Progenitor cell of endocrine pancreas (in vitro differentiated cells): ENCODE results near the gene SPIRE1. TPM values are rescaled to one million over a fixed set of nuclear protein-coding genes. Genes with fewer than 3 reads are reported as not detected.

Source experiments
- DNase-seq: peaks from one replicate; pipeline ENCODE4 v3.0.0; 2021; ENCODE audit warnings: low spot score; ENCODE audit not compliant: unreplicated experiment
- H3K27ac Mint-ChIP-seq: 2 replicates; pipeline ENCODE4 v1.8.0; 2021; ENCODE audit warnings: mild to moderate bottlenecking, moderate library complexity, mixed read lengths
- H3K27me3 Mint-ChIP-seq: 2 replicates; pipeline ENCODE4 v1.8.0; 2021; ENCODE audit warnings: mixed read lengths
- H3K36me3 Mint-ChIP-seq: 2 replicates; pipeline ENCODE4 v1.8.0; 2022; ENCODE audit warnings: mixed read lengths; ENCODE audit not compliant: insufficient read depth
- H3K4me1 Mint-ChIP-seq: 2 replicates; pipeline ENCODE4 v1.8.0; 2021; ENCODE audit warnings: low read depth, mixed read lengths
- H3K4me3 Mint-ChIP-seq: 2 replicates; pipeline ENCODE4 v1.8.0; 2021; ENCODE audit warnings: low read depth, mild to moderate bottlenecking, moderate library complexity, mixed read lengths
- H3K9me3 Mint-ChIP-seq: 2 replicates; pipeline ENCODE4 v1.8.0; 2021; ENCODE audit warnings: low read depth, mixed read lengths
- CTCF ChIP-seq: fragments of 200-600 bp; sonication (generic); IDR thresholded peaks from one replicate; pipeline ENCODE4 v1.5.0; 2021; ENCODE audit warnings: antibody characterized with exemption, mild to moderate bottlenecking; ENCODE audit not compliant: unreplicated experiment
- total RNA-seq: library from RNA; stranded (reverse); gene quantifications from 2 replicates; pipeline ENCODE4 v1.2.1, GENCODE V29; 2021

Gene SPIRE1
- total RNA-seq, 1 donor from 2014 or later: 24.6 TPM

DNA sequence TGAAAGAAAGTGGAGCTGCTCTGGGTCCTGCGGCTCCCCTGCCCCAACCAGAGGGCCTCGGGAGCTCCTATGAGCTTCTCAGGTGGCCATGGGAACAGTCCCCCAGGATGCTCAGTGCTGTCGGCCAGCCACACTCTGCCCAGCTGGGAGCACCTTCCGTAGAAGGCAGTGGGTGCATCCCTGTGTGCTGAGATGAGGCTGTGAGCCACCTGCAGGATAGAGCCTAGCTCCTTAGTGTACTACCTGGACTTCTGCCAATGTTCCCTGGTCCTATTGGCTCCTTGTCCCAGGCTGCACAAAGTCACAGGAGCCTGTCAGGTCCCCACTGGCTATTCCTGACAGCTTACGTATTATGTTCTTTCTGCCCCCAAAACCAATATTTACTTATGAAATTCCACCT, 234.1 kb downstream of the SPIRE1 start:
- Mint-ChIP-seq H3K27me3 (no peaks in the 10 kb centered on the region), H3K9me3 (no peaks in the 10 kb centered on the region), H3K36me3 (no peaks in the 10 kb centered on the region), H3K4me3 (no peak overlapping the region), H3K4me1 (peaks cover 6% of the 10 kb centered on the region), H3K27ac (no peak overlapping the region)
- TF ChIP-seq CTCF: no peak
- no peak for DNase-seq

DNA sequence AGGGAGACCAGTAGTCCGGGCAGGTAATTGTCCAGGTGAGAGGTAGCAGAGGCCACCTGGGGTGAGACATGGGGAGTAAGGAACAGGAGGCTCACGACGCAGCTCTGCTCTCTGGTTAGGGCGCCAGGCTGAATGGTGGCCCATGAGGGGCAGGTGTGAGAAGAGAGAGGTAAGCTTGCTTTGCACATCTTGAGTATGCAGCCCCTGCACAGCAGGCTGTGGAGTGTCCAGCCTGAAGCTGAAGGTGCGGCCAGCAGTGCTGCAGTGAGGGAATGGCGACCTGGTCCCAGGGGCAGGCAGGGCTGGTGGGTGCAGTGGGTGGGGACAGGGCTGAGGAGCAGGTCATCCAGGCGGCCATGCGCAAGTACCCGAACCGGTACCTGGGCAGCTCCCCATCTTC, 234.5 kb downstream of the SPIRE1 start:
- Mint-ChIP-seq H3K9me3 (no peaks in the 10 kb centered on the region), H3K4me1 (peaks cover 6% of the 10 kb centered on the region), H3K27me3 (no peaks in the 10 kb centered on the region), H3K27ac (no peak overlapping the region), H3K4me3 (no peak overlapping the region), H3K36me3 (no peaks in the 10 kb centered on the region)
- DNase-seq: no peak
- TF ChIP-seq CTCF: no peak

GRCh38 chr18:12422936-12423335, 235.0 kb downstream of the SPIRE1 start:
- Mint-ChIP-seq H3K27ac (no peak overlapping the region), H3K9me3 (no peaks in the 10 kb centered on the region), H3K4me3 (no peak overlapping the region), H3K27me3 (no peaks in the 10 kb centered on the region), H3K4me1 (peaks cover 6% of the 10 kb centered on the region), H3K36me3 (no peaks in the 10 kb centered on the region)
- TF ChIP-seq CTCF: no peak
- no peak for DNase-seq

DNA sequence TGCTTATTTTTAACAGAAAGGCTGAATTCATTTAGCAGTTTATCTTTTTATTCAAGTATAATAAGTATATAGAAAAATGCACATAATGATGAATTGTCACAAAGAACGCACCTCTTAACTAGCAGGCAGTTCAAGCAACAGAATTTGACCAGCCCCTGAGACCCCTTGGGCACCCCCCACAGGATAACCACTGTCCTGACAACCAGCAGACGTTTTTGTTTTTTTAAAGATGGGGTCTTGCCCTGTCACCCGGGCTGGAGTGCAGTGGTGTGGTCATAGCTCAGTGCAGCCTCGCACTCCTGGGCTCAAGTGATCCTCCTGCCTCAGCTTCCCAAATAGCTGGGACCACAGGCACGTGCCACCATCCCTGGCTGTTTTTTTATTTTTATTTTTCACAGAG, 236.2 kb downstream of the SPIRE1 start:
- DNase-seq: no peak
- peaks cover 8% of the 10 kb centered on the region for H3K4me1 Mint-ChIP-seq

DNA sequence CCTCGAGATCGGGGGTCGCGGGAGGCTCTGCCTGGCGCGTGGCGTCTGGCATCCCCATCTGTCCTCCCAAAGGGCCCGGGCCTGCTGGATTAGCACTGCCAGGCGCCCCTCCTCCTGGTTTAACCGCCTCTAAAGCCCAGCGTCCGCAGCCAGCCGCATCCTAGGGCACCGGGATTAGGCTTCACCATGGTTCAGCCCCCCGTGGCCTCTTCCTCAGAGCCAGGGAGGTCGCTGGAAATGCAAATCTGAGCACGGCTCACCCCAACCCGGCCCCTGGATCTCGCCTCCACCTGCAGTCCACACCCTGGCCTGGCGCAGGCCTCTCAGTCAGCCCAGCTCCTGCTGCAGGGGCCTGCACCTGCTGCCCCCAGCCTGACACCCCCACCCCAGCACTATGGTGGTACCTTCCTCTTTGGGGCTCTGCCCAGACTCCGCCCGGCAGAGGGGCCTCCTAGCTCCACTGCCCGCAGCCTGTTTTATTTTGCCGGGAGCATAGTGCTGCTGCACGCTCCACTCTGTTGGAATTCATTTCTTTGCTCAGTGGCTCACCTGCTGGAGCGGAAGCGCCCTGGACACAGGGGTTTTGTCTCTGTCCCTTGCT, 237.0 kb downstream of the SPIRE1 start:
- Mint-ChIP-seq H3K9me3 (no peaks in the 10 kb centered on the region), H3K36me3 (no peaks in the 10 kb centered on the region), H3K27ac (peak overlapping the region; percentile 59), H3K27me3 (no peaks in the 10 kb centered on the region), H3K4me1 (peaks cover 8% of the 10 kb centered on the region), H3K4me3 (peak overlapping the region; percentile 76)
- peak; percentile 19 for DNase-seq
- no peak for TF ChIP-seq CTCF

More for the DNA sequence above, 236.2 kb downstream of the SPIRE1 start:
- no peak overlapping the region for H3K4me3 Mint-ChIP-seq
- no peak for TF ChIP-seq CTCF
- H3K27me3 Mint-ChIP-seq: no peaks in the 10 kb centered on the region
- no peaks in the 10 kb centered on the region for H3K36me3 Mint-ChIP-seq
- H3K27ac Mint-ChIP-seq: no peak overlapping the region
- H3K9me3 Mint-ChIP-seq: no peaks in the 10 kb centered on the region
